ENCODE data around the gene SMIM41.

Gene SMIM41

DNA sequence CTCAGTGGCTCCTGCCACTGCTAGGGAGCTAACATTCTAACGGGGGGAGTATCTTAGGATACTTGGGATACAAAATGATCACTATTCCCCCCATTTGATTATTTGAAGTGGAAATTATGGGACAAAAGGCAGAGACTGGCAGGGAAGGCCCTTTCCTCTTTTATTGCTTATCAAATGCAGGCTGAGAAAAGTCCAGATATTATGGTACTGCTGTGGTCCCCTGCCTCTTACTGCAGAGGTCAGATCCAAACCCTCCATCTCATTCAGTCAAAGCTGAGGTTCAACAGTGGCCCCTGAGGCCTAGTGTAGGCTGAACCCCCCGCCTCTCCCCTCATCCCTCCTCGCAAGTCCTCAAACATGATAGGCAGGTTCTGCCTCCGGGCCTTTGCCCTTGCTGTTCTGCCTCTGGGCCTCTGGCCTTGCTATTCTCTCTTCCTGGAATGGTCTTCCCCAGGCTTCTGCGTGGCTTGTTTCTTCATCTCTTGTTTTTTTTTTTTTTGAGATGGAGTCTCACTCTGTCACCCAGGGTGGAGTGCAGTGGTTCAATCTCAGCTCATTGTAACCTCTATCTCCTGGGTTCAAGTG lies 78.2 kb downstream of the SMIM41 start:
- in situ Hi-C loops (cut with HindIII; ENCODE audit: low sequenced_read_pairs): no loop called here
- TF ChIP-seq, protein P1, sequence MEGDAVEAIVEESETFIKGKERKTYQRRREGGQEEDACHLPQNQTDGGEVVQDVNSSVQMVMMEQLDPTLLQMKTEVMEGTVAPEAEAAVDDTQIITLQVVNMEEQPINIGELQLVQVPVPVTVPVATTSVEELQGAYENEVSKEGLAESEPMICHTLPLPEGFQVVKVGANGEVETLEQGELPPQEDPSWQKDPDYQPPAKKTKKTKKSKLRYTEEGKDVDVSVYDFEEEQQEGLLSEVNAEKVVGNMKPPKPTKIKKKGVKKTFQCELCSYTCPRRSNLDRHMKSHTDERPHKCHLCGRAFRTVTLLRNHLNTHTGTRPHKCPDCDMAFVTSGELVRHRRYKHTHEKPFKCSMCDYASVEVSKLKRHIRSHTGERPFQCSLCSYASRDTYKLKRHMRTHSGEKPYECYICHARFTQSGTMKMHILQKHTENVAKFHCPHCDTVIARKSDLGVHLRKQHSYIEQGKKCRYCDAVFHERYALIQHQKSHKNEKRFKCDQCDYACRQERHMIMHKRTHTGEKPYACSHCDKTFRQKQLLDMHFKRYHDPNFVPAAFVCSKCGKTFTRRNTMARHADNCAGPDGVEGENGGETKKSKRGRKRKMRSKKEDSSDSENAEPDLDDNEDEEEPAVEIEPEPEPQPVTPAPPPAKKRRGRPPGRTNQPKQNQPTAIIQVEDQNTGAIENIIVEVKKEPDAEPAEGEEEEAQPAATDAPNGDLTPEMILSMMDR (IDR thresholded peaks at IDR 0.05; ENCODE audit: low read depth, low read length): no peak
- no peak for DNase-seq (ENCODE audit: low read depth, low spot score)
- H3K4me3 ChIP-seq (ENCODE audit: low read depth, low read length): no peak overlapping the region

Measured in astrocyte of the spinal cord (primary cell).